GM19351 (cell line): ENCODE results near the gene SCAF8.
"Not testable (repeated sequence)": the region's sequence is repeated elsewhere in the genome, so short reads cannot be mapped to it uniquely, and the experiment has no call there.

Source experiments
- ATAC-seq: cut with Tn5 transposase; IDR thresholded peaks from one replicate; pipeline ENCODE4 v1.9.1; 2021; ENCODE audit warnings: mild to moderate bottlenecking, moderate library complexity; ENCODE audit not compliant: unreplicated experiment

Gene SCAF8

GRCh38 chr6:154779157-154779556 is 45.9 kb downstream of the SCAF8 start:
- ATAC-seq: not testable (repeated sequence)

- ATAC-seq: no peak
These were observed 49.0 kb downstream of the SCAF8 start for GRCh38 chr6:154782193-154782592.

GRCh38 chr6:154783229-154783628 is 50.0 kb downstream of the SCAF8 start:
- no peak for ATAC-seq

- no peak for ATAC-seq
These were observed 51.9 kb downstream of the SCAF8 start for GRCh38 chr6:154785075-154785474.

GRCh38 chr6:154786144-154786868 is 53.1 kb downstream of the SCAF8 start:
- ATAC-seq: no peak

GRCh38 chr6:154791556-154792317 is 58.5 kb downstream of the SCAF8 start:
- ATAC-seq: no peak

GRCh38 chr6:154792325-154792724 is 59.1 kb downstream of the SCAF8 start:
- no peak for ATAC-seq

GRCh38 chr6:154792761-154793160 is 59.5 kb downstream of the SCAF8 start:
- ATAC-seq: no peak

- no peak for ATAC-seq
These were observed 63.3 kb downstream of the SCAF8 start for GRCh38 chr6:154796484-154796883.

- ATAC-seq: no peak
These were observed 64.6 kb downstream of the SCAF8 start for GRCh38 chr6:154797857-154798256.

- peak; percentile 46 for ATAC-seq
These were observed 67.1 kb downstream of the SCAF8 start for GRCh38 chr6:154800338-154800737.

GRCh38 chr6:154805288-154805911 is 72.2 kb downstream of the SCAF8 start:
- peak; percentile 66 for ATAC-seq

GRCh38 chr6:154806804-154807203 is 73.6 kb downstream of the SCAF8 start:
- ATAC-seq: no peak

- not testable (repeated sequence) for ATAC-seq
These were observed 78.4 kb downstream of the SCAF8 start for GRCh38 chr6:154811663-154812062.

- peak; percentile 88 for ATAC-seq
These were observed 80.8 kb downstream of the SCAF8 start for GRCh38 chr6:154814063-154814462.

GRCh38 chr6:154815938-154816820 is 83.0 kb downstream of the SCAF8 start:
- no peak for ATAC-seq

GRCh38 chr6:154821099-154821498 is 87.9 kb downstream of the SCAF8 start:
- ATAC-seq: no peak

- no peak for ATAC-seq
These were observed 88.4 kb downstream of the SCAF8 start for GRCh38 chr6:154821638-154822037.

- ATAC-seq: no peak
These were observed 89.8 kb downstream of the SCAF8 start for GRCh38 chr6:154822947-154823558.

- ATAC-seq: no peak
These were observed 90.9 kb downstream of the SCAF8 start for GRCh38 chr6:154824076-154824475.
